HG03520 (cell line): ENCODE data around the gene ANXA4.

Source experiments
- ATAC-seq: cut with Tn5 transposase; IDR thresholded peaks from one replicate; pipeline ENCODE4 v1.9.1; 2021; ENCODE audit warnings: mild to moderate bottlenecking, moderate library complexity; ENCODE audit not compliant: unreplicated experiment

Gene ANXA4

DNA sequence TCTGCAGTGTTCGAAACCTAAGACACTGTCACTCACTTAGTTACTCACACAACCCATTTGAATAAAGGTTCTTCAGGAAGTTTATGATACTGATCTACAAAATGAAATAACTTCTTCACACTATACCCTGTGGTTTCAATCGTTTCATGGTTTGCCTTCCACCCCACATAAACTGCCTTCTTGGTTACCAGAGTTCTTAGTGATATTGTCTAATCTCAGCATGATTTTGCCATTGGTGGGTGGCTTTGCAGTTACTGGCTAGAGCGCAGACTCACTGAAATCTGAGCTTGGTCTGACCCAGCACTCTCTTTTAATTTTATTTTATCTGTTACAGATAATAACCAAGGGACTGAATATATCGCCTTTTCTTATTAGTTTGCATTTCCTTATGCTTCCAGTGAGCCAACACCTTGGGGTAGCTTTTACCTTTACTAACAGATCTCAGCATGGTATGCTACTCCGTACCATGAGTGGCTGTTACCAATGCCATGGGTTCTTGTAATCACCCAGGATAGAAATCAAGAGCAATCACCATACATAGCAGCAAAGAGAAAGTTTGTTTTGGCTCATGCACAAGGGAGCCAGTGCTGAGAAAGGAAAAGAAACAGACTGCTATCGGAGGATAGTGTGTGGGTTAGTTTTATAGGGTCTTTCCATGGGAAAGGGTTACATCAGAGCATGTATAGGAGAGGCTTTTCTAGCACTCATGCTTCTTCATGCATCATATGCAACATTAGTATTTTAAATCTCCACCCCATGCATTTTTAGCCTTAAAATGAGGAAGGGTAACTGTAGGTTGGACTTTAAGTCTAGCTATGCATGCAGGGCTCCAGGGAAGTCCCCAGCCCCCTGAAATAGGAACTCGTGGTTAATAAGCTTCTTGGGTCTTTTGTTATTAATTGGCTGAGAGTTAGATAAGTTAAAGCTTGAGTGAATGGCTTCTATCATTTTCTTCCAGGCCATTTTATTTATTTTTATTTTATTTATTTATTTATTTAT, 33.3 kb downstream of the ANXA4 start:
- no peak for ATAC-seq

DNA sequence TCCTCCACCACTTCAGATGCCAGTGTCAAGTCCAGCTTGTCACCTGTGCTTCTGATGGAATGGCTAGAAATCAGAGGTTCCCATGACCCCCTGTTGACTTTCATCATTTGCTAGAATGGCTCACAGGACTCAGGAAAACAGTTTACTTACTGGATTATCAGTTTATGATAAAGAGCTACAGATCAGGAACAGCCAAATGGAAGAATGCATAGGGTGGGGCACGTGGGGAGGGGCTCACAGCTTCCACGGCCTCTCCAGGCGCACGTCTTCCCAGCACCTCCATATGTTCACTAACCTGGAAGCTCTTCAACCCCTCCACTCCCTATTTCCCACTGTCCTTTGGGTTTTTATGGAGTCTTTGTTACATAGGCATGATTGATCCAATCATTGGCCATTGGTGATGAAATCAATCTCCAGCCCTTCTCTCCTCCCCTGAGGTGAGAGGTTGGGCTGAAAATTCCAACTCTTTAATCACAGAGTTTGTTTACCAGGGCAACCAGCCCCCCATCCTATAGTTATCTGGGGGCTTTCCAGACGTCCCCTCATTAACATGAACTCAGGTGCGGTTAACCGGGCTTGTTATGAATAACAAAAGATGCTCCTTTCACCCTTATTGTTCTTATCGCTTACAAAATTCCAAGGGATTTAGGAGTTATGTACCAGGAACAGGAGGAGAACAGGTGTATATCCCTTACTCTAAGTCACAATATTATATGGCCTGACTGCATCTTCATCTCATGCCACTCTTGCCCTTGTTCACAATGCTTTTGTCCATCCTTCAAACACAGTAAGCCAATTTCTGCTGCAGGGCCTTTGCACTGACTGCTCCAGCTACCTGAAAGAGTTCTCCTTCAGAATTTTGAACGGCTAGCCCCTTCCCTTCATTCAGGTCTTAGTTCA, 35.2 kb downstream of the ANXA4 start:
- ATAC-seq = no peak

DNA sequence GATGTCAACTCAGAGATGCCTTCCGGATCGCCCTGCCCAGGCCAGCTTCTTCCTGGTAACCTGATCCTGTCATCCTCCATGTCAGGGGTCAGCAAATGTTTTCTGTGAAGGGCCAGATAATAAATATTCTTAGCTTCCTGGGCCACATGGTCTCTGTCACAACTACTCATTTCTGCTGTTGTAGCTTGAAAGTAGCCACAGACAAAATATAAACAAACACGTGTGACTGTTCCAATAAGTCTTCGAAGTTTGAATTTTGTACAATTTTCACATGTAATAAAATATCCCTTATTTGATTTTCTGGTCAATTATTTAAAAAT, 35.8 kb downstream of the ANXA4 start:
- no peak for ATAC-seq

DNA sequence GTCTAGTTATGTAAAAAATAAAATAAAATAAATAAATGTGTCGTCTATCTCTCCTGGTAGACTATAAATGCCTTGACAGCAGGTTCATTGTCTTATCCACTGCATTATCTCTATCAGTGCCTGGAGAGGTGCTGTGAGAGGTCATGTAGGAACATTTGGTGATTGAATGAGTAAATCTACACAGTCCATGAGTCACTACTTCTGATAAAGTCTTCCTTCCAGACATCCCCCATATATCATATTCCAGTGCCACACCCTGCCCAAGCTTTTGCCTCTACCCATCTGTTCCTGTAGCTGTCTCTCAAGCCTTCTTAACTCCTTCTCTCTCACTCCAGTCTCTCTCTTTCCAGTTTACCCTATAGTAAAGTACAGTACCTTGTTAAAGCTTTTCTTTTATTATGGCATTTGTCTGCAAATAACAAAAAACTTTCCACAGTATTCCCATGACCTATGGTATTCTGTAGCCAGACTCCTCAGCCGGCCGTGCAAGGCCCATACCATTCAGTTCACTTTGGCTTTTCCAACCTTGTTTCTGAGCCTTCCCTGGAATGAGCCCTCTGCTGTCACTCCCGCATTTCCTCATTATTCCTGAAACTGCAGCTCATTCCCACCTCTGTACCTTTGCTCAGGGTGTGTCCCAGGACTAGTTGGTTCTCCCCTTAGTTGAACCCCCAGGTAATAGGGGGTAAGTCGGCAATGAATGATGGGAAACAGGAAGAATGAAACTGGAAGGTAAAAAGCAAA, 37.5 kb downstream of the ANXA4 start:
- no peak for ATAC-seq

DNA sequence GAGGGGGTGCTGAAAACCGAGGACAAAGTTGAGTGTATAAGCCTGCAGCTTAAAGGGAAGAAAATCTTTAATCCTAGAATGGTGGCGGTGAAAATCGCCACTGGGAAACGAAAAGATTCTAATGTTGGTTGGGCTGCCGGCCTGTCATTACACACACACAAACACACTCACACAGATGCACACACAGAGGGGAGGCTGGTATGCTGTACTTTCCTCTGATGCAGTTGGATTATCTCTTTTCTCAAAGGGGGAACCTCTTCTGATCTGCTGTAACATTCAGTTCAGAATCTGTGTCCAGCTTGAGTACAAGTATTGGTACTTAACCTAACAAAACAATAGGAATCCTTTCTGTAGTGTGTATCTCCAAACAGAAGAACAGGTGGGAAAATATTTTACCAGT, 39.0 kb downstream of the ANXA4 start:
- no peak for ATAC-seq

DNA sequence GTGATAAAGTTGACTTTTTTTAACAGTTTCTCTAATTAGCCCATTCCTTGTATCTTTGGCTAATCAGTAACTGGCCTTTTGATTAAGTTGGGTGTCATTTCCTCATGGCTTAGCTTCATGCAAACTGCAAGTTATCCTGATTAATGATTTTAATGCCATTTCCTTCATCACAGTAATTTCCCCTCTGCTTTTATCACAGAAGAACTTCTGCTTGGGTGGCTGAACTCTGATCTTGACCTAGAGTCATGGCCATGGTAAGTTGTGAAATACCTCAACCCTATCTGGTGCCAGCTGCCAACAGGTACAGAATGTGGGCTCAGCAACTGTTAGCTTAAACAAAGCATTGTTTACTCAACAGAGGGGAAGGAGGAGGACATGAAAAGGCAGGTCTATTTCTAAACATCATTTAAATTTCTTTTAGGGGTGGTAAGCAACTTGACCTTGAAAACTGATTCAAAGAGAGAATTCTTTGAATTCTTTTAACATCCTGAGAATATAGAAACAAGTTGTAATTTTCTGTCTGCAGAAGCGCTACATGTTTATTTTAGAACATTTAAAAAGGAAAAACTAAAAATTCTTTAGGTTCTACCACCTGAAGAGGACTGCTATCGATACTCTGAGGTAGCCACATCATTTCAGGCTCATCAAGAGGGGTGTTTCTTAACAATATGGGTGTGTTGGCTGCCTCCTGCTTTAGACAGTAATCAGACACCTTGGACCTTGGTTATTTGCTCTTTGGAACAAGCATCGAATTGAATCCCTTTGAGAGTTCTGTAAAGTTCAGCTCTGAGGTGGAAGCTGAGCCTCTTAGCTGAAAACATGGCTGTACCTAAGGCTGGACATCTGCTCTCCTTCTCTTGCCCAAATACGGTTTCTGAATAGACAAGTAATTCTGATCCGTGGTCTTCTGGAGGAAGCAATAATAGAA, 39.7 kb downstream of the ANXA4 start:
- ATAC-seq = no peak

DNA sequence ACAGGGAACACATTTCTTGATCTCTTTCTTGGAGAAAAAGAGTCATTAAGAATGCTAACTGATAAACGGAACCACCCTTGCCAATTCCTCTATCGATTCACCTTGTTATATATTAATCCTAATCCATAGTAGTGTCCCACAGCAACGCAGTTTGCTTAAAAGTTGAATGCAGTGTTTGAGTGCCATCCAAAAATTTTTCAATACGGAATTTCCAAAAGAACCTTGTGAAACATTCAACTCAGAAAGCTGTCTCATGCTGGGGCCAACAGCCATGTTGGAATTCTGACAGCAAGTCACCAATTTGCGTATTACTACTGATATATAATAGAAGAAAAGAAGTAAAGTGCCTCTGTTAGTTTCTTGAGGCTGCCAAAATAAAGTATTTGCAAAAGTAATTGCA, 42.3 kb downstream of the ANXA4 start:
- no peak for ATAC-seq

DNA sequence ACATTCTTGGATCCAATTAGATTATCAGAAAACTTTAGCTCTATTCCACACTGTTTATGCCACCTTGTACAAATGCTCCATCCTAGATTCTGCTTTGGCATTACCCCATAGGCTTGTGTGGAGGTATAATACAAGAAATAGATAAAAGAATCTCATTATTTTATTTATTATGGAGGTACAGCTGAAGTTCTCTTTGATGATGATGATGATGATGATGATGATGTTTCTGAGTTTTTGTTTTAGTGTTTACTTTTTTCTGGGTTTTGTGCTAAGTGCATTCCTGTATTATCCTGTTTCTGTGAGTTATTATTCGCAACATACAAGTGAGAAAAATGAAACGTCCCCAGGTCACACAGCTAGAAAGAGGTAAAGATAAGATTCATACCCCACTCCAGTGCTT, 43.4 kb downstream of the ANXA4 start:
- no peak for ATAC-seq

DNA sequence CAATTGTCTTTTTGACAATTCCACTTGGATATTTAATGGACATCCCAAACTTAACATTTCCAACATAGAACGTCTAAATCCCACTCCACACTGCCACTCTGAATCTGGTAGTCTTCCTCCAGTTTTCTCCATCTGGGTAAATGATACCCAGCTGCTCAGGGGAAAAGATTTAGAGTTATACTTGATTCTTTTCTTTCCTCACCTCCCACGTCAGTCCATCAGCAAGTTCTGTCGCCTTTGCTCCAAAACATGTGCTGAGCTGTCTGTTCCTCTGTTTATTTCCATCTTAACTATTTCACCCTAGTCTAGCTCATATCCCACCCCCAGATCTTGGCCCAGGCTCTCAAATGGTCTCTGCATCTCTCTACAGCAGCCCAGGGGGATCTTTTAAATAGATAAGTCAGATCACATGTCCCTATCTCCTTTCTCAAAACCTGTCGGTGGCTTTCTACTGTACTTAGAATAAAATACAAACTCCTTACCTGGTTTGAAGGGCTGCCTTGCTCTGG, 44.2 kb downstream of the ANXA4 start:
- no peak for ATAC-seq

DNA sequence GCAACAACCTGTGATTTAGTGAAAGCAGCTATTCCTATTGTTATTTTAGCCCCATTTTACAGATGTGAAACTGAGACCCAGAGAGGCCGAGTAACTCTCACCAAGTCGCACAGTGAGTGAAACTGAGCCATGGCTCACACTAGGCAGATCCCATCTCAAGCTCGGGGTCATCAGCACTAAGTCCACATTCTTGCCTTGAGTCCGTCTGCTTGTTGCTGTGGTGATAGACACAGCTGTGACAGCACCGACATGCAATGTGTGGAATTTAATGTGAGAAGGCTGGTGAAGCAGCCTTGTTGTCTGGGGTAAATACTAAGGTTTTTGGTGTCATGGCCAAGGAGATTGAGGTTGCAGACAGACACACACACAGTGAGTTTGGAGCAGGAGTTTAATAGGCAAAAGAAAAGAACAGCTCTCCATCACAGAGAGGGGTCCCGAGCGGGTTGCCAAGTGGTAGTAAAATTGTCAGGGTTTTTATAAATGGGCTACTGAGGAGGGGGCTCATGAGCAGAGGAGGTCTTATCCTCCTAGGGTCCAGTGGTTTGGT, 47.3 kb downstream of the ANXA4 start:
- peak; percentile 58 for ATAC-seq

DNA sequence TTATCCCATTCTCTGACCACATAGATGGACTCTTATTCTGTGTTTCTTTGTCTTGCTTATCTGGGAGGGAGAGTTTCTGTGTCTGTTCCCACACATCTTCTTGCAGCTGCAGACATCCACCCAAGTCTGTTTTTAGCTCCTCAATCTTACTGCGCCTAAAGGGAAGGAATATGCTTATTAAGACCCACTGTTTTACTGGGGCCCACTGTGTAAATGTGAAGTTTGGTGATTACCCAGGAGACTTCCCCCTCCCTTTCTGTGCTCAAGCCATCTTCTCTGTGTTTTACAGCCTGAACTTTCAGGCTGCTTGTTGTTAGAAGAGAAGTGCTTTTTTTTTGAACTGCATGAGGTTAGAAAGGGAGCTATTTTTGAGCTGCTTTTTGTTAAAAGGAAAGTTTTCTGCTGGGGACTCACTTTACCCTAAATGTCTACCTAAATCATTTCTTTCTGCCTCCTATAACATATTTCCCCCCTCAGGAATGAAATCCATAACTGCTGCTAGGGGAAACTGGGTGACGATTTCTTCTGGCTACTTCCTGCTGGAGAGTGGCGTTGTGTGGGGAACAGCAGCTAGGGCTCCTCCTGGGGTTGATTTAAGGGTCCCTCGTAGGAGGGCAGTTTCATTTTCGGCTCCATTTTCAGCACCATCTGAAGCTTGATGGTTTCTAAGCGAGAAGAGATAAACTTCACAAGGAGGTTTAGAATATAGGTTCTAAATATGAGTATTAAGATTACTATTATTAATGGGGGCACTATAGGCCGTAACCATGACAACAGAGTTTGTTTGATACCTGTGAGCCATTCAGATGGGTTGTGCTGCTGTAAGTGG, 48.1 kb downstream of the ANXA4 start:
- ATAC-seq = peak; percentile 26

DNA sequence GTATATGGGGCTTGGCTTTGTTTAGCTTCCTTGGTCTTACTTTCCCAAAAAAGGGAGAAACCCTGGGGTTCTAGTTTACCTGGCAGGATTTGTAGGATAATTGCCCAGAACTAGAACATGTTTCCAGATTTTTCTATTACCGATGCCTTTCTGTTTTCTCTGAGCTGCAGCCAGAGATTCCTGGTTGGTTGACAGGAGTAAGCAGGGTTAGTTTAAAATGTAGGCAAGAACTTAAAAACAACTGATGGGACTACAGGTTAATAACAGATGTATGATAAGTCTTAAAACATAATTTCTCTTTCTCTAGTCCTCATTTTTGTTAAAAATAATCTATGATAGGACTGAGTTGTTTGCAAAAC, 48.6 kb downstream of the ANXA4 start:
- no peak for ATAC-seq

DNA sequence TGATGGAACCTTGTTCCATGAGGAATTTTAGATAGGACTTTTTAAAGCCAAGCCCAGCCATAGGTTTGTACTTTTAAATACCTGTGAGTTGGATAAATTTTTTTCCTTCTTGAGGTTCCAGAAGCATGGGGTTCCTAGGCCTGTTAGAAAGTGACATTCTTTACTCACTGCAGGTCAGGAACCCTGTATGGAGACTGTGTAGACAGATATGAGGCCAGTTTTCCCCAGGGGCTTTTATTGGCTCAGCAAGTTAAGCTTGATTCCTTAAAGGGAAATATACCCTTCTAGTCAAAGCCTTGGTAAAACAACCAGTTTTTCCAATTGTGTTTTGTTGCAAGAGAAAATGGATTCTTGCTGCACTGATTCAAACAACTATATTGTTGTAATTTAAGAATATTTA, 49.1 kb downstream of the ANXA4 start:
- ATAC-seq = no peak

DNA sequence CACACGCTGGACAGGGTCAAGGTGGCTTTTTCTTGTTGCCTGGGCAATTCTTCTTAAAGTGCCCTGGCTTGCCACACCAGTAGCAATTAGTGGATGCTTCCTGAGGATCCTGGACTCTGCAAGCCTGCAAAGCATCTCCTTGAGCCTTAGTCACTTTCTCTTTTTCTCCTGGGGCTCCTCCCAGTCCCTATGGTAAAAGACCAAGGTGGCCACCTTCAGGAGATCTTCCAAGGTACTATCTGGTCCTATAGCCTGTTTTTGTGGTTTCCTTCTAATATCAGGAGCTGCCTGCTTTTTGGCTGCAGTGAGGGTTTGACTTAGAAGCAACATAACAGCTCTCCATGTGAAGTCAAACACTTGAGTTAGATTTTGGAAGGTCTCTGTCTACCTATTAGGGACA, 54.2 kb downstream of the ANXA4 start:
- no peak for ATAC-seq

DNA sequence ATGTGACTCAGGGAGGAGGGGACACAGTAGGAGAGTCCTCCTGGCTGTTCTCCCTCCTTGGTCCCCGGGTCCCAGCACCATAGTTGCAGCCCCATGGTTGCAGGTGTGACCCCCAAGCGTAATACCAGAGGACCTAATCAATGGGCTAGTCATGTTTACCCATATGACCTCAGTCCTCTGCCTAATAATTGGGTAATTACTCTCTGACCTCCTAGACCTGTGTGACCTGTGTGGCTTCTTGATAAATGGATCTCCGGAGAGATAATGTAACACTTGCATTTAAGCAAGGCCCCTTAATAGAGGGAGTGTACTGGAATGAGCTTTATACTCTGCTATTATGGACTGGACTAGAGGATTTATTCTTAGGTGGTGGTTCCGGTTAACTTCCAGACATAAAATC, 55.3 kb downstream of the ANXA4 start:
- ATAC-seq = no peak

DNA sequence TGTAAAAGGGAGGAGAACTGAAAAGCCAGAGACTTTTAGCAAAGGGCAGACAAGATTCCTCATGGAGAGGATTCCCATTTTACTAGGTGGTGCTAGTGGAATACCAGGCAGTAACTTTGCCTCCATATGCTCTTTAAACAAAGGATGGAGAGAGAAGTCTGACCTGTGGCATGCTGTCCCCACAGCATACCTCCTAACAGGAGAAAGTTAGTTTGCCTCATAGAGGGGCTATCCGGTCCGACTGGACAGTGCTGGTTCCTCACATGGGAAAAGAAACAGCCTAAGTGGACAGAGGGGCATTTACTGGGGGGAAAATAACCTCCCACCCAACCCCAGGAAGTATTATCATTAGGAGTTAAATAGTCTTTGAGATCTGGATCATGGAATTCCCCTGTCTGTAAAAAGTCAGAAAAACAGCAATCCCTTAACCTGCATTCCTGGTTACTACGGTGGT, 55.9 kb downstream of the ANXA4 start:
- ATAC-seq = no peak

DNA sequence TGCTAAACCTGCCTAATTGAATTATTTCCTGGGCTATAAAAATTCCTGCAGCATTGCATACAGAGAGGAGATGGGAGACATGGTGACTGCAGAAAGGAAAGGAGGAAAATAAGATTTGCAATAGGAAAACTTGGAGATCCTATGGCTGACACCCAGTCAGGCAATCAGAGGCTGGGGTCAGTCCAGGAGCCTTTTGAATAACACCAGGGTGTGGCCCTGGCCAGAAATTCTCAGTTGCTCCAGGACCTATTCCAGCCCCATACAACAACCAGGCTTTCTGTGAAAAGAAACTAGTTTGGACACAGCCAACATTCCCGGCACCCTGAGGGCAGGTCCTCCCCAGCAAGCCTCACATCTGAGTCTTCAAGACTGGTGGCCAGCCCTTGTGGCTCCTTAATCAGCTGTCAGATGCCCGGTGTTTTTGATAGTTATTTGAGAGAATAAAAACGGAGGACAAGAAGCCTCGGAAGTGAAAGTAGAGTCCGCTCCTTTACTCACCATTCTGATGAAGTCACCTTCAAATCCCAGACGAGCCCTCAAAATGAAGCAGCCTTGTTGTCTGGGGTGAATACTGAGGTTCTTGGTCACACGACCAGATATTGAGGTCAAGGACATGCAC, 56.5 kb downstream of the ANXA4 start:
- no peak for ATAC-seq

DNA sequence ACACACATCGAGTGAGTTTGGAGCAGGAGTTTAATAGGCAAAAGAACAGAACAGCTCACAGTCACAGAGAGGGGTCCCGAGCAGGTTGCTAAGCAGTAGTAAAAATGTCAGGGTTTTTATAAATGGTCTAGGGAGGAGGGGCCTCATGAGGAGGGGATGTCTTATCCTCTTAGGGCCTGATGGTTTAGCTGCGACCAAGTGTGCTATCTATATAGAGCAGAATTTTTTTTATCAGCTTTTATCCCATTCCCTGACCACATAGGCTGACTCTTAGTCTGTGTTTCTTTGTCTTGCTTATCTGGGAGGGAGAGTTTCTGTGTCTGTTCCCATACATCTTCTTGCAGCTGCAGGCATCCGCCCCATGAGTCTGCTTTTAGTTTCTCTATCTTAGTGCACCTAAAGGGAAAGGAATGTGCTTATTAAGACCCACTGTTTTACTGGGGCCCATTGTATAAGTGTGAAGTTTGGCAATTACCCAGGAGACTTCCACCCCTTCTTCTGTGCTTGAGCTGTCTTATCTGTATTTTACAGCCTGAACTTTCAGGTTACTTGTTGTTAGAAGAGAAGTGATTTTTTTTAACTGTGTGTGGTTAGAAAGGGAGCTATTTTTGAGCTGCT, 57.1 kb downstream of the ANXA4 start:
- ATAC-seq = no peak
